ENCODE measurements around the gene TAMALIN.

Gene TAMALIN

DNA sequence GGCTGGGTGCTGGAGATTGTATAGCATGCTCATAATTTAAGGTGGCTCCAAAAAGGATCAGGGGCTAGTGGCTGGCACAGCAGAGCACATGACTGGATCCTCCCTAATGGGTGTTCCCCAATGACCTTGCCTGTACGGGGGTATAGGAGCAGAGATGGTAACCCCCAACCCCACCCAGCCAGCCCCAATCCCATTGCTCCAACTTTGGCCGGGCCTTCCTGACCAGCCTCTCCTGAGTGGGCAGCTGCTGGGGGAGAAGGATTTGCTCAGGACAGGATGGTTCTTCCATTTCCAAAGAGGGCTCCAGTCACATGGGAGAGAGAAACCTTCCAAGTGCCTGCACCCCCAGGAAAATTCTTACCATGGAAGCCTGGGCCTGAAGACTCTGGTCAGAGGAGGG is 29.2 kb downstream of the TAMALIN start:
- no peak for DNase-seq

DNA sequence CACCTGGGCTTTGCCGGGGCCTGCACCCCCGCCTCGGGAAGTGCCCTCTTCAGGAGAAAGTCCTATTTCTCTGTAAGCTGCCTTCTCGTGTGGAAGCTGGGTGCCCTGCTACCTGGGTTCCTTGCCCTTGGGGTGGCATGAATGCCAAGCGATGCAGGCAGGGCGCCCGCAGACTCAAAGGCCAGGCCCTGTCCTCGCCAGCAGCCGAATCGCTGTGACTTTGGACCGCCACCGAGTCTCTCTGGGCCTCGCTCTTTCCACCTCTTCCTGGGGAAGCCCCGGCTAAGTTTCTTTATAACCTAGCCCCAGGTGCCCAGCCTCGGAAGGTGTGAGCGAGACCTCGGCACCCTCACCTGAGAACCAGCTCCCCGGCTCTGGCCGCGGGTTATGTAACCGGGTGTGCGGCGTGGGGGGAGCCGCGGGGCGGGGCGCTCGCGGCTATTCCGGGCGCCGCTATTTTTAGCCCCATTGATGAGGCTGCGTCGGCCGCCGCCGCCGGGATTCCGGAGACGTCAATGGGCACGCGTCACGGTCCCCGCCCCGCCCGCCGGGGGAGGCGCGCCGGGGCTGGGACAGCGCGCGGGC is 29.9 kb downstream of the TAMALIN start:
- peak in 46 of 51 donors; percentile 25 to 91 (median 74) for DNase-seq

DNA sequence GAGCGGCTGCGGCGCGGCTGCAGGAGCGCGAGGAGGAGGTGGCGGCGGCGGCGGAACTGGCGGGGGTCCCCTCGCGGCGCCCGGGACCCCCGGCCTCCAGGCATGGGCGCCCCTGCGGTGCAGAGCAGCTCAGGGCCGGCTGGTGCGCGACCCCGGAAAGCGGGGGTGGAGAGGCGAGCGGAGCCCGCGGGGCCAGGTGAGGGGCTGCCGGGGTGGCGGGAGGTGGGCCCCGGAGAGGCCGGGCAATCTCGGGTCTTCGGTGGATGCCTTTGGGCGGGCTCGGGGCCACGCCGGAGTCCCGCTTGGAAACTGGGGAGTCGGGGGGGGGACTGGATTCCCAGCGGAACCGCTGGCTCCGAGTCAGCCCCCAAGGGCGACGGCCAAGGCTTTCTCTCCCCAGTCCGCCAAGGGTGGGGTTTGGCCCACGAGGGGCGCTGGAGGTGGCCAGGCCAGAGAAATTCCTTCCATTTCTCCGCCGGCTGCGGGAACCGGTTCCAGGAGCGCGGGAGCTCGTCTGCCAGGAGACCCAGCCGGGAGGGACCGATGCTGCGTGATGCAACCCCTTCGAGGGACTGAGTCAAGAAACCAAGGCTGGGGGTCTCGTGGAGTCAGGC is 30.6 kb downstream of the TAMALIN start:
- DNase-seq, result peak in 16 of 51 donors; percentile 16 to 65 (median 35)

DNA sequence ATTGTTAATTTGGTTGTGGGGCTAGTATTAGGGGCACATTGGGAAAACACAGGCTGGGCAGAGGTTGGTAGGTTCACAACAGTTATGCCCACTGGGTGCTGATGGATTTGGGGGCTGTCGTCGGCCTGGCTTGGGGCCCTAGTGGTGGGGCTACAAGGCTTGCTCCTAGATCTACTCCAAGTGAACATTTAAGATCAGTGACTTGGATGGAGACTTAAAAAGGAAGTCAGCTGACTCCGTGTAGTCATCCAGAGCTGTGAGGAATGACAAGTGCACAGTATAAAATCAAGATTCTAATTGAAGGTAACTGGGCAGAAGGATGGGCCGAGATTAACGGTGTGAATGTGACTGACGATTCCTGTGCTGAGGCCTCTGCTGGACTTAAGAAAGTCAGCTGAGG is 31.7 kb downstream of the TAMALIN start:
- DNase-seq, result no peak

DNA sequence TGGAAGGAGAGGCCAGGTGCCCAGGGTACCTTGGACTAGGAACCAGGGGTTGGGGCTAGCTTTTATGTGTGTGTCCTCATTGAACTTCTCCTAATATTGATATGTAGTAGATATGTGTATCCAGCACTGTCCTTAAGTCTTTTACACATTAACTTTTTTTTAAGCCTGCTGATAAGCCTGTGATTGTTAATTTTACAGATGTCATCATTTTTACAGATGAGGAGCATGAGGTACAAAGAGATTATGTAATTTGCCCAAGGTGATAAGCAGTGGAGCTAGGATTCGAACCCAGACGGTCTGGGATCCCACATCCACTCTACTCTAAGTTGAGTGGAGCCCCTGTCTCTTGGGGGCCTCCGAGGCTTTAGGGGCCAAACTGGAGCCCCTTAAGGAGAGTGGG is 34.3 kb downstream of the TAMALIN start:
- DNase-seq, result no peak

DNA sequence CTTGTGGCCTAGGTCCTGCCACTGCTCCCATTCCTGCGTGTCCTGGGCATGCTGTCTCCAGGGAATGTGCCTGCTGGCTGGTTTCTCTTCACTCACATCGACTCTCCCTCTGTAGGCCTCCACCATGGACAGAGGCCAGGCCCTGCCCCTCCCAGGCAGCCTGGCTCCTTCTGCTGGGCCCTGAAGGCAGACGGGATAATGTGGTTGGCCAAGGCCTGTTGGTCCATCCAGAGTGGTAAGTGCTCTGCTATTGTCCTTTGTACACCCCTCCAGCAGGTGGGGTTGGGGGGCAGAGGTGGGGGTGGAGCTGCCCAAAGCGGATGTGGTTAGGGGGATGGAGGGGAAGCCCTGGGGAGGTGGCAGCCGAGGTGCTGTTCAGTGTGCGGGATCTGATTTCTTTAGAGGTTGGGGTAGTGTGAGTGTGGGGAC is 35.0 kb downstream of the TAMALIN start:
- peak in 7 of 51 donors; percentile 11 to 41 (median 24) for DNase-seq

DNA sequence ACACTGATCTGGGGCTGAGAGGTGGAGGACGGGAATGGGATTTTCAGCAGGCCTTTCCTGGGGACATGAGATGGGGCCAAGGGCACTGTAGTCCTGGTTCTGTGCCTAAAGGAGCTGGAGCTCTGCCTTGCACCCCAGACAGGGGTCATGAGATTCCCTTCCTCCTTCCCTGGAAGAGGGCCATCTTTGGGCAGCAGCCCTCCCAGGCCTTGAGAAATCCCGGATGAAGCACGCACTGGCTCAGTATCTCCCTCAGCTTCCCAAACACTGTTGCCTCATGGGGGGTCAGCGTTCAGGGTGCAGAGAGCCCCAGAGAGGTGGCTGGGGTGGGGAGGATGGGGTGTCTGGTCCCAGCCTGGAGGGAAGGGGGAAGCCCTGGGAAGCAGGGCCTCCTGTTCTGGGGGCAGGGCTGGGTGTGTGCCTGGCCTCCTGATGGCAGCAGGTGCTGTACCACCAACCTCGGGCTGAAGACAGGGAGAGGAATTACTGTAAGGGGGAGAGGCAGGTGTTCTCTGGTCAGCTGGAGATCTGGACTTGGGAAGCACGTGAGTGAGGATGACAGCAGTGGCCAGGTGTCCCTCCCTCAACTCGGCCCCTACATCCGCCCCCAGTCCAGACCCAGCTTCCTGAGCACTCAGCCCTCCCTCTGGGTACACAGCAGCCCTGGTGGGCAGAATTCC is 36.1 kb downstream of the TAMALIN start:
- DNase-seq, result no peak

DNA sequence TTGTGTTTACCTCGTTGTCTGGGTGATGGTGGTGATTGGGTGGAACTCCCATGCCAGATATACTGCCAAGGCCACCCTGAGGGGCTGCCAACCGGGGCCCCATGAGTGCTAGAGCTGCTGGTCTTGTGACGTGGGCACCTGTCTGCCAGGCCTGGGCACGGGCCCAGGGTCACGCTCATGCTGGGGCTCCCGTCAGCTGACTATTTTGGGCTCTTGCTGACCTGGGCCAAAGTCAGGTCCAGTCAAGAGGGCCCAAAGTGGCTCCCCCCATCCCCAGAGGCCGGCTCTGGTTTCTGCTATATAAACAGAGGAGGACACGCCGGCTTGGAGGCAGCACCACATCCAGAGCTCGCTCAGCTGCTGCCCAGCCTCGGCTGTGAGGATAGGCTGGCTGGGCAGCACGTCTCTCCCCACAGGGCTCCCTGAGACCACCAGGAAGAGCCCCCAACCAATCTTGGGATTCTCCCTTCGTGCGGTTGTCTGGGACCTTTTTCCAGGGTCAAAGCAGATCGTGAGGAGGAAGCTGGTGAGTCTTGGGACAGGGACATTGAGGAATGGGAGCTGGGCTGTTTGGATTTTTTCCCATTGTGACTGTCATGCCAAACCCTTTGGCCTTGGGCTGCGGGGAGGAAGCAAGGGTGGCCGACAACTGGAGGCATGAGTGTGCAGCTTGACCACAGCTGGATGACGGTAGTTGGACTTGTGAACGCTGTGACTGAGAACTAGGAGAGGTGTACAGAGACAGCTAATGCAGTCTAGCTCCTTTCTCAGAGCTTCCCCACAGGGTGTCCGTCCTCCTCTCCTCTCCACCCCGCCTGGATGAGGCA is 36.9 kb downstream of the TAMALIN start:
- DNase-seq, result peak in 7 of 51 donors; percentile 17 to 52 (median 41)

DNA sequence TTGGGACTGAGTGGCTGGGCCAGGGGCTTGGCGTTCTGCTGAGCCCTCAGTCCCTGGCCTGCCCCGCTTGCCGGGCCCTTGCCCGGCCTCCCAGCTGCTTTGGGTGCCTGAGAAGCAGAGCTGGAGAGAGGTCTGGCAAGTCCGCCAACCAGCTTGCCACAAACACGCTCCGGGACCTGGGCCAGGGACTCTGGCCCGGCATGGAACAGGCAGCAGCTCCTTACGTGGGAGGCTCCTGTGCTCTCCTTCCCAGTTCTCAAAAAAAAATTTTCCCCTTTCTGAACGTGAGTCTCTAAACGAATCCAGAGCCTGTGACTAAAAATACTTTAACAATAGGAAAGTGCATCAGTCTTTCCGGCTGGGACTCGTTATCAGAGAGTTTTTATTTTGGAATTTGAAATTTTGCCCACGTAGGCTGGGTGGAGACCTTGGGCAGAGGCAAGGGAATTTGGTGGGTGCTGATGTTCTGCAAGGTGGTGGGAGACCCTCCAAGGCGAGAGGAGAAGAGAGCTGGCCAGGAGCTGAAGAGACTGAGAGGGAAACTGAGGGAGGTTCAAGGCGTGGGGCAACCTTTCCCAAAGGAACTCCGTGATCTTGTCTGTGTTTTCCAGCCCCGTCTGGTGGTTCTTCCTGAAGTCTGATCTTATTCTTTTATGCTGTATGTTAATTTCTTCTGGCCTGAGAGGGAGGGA is 37.7 kb downstream of the TAMALIN start:
- peak in 35 of 51 donors; percentile 22 to 86 (median 61) for DNase-seq

DNA sequence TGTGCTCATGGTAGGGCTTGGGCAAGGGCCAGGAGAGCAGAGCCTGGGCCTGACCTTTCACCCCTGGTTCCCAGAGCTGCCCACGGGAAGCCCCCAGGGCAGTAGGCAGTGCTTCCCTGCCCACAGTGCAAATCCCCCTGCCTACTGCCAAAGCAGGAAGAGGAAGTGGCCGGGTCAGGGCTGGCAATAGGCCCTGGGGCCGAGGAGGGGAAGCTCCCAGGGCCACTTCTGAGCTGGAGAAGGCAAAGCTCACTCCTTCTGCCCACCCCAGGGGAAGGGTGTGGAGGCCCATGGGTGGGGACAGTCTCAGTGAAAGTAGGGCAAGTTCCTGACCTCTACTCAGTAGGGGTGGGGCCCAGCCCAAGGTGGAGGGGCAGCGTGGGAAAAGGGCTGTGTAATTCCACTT is 39.1 kb downstream of the TAMALIN start:
- DNase-seq, result peak in 4 of 51 donors; percentile 11 to 47 (median 22)

DNA sequence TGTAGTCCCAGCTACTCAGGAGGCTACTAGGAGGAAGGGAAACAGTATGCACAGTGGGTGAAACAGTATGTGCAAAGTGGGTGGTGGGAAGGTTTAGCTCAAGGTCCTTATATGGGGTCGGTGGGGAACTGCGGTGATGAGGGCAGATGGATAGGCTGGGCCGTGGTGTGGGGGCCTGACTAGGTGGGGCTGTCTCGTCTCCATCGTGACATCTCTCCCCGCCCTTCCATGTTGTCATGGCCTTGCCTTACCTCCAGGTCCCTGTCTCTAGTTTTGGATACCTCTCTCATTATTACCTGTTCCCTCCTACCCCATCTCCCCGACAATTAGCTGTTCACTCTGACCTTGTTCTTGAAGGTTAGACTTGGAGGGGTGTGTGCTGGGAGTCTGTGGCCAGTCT is 40.1 kb downstream of the TAMALIN start:
- DNase-seq, result no peak

DNA sequence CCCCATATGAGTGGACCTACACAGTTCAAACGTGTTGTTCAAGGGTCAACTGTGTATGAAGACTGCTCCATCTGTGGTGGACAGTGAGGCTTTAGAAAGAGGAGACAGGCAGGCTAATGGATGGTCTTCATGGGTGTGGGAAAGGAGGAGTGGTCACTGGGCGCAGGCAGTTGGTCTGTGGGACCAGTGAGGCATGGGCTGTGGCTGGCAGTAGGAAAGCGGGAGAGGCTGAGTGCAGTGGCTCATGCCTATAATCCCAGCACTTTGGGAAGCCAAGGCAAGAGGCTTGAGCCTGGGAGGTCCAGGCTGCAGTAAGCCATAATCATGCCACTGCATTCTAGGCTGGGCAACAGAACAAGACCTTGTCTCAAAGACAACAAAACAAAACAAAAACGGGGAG is 42.5 kb downstream of the TAMALIN start:
- no peak for DNase-seq

DNA sequence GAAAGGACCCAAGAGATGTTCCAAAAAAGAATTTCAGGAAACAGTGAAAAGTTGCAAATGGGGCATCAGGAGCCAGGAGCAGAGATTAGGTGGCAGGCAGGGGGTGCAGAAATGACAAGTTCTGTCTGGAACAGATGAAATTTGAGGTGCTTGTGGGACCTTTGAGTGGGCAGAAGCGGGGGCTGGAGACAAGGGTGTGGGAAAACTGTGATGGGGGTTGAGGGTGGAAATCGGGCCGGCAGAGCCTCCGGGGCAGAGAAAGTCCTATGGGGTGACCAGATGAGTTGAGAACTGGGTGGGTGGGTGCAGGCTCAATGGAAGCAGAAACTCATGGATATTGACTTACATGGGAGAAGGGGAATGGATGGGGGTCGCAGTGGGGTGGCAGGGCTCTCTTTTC is 42.9 kb downstream of the TAMALIN start:
- no peak for DNase-seq

DNA sequence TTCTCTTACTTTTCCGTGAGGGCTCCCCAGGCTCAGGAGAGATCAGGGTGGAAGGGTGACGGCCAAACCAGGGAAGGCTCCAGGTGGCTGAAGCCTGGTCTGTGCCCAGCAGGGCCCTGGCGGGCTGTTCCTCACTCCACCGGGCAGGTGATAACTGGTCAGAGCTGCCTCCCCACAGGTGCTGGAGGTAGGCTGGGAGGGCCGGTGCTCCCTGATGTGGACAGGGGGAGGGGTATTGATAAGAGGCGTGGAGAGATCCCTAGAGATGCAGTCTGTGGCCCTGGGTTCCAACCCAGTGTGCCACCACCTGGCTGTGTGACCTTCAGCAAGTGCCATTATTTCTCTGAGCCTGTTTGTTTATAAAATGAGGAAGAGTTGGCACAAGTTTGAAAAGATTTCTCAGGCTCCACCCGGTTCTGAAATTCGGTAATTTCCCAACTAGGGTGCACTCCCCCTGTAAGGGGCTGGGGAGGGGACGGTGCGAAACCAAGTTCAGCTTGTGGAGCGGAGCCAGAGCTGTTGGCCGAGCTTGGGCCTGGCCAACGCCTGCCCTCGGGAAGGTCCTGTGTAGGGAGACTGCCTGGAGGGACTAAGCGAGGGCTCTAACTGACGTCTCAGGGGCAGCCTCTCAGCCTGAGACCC is 43.5 kb downstream of the TAMALIN start:
- no peak for DNase-seq

DNA sequence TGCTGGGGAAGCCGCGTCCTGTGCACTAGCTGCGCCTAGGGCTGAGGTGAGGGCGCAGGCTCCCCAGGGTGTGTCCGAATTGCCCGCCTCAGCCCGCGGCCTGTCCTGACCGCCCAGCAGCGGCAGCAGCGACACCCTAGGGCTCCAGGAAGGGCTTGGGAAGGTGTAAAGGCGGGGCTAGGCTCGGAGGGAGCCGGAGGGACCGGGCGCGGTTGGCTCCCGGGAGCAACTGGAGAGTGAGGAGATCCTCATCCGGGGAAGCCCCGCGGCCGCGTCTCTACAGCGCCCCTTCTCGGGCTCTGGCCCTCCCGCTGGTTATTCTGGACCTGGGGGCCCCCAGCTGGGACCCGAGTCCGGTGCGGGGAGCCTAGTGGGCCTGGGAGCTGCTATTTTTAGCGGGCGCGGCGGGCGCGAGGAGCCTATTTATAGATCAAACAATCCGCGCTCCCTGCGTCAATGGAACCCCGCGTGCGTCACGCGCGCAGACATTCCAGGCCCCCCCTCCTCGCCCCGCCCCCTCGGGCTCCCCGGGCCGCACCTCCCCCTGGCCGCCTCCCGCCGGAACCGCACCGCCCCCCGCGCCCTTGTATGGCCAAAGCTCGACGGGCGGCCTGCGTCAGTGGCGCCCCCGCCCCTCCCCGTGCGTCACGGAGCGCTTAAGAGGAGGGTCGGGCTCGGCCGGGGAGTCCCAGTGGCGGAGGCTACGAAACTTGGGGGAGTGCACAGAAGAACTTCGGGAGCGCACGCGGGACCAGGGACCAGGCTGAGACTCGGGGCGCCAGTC is 44.2 kb downstream of the TAMALIN start, which contains the start of gene NR4A1:
NR4A1 (plus strand) TSS at position 685 of the 784 bp plus-strand sequence. CDS start 2,887 bp downstream, outside the sequence.
- peak in 49 of 51 donors; percentile 40 to 98 (median 85) for DNase-seq

DNA sequence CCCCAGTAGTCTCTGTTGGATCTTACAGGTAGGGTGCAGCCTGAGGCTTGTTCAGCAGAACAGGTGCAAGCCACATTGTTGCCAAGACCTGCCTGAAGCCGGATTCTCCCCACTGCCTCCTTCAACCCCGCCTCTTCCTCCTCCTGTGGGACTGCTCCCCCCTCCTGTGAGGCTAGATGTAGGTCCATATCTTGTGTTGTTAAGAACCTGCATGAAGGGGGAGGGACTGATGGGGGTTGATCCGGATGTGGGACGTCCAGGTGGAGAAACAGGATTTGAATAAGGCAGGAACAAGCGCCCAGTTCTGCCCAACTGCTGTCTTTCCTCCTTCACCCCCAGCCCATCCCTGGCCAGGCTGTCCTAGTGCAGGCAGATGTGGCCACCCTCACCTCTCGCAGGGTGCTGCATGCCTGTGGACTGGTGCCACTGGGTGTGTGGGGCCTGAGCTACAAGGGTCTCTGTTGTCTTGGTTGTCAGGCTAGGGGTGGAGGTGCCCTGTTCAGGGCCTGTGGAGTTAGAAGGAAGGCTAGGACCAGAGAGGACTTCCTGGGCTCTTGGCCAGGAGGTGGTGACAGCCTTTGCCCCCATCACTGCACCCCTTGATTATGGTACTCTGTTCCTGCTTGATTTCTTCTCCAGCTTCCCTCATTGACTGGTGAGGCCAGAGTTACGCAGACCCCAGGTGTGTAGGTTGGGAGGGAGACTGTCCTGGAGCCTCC is 45.9 kb downstream of the TAMALIN start:
- DNase-seq, result peak in 1 of 51 donors; percentile 43

DNA sequence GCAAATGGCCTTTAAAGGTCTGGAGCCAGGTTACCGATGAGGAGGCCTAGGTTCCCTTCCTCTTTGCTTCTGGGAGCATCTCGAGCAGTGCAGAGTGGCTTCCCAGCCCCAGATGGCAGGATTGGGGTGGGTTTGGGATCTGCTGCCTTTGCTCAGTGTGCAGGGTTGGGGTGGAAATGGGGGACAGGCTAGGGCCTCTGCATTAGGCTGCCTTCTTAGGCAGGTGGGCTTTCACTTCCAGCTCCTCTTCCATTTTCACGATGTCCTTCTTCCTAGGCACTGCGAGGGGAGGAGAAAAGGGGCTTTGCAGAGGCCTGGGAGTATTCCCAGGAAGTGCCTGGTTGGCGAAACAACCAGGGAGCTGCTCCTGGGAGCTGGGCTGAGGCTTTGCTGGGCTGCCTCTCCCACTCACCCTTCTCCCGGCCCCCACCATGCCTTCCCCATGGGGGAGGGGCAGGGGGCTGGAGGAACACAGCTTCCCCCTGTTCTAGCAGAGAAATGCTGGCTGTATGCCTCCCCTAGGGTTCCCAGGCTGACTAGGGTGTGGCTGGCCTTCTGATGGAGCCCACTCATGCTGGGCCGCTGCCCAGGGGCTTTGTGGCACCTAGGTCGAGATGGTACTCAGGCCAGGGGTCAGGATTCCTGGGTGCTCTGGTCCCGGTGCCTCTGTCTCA is 46.9 kb downstream of the TAMALIN start:
- DNase-seq, result peak in 4 of 51 donors; percentile 24 to 67 (median 38)

DNA sequence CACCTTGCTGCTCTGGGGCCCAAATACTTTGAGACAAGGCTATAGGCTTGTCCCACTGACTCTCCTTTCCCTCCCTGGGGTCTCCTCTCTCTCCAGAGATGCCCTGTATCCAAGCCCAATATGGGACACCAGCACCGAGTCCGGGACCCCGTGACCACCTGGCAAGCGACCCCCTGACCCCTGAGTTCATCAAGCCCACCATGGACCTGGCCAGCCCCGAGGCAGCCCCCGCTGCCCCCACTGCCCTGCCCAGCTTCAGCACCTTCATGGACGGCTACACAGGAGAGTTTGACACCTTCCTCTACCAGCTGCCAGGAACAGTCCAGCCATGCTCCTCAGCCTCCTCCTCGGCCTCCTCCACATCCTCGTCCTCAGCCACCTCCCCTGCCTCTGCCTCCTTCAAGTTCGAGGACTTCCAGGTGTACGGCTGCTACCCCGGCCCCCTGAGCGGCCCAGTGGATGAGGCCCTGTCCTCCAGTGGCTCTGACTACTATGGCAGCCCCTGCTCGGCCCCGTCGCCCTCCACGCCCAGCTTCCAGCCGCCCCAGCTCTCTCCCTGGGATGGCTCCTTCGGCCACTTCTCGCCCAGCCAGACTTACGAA is 47.6 kb downstream of the TAMALIN start:
- DNase-seq, result peak in 7 of 51 donors; percentile 34 to 67 (median 55)

Measured in hypothalamus (tissue), 51 donors.